ENCODE measurements around the gene YPEL2. TPM values are rescaled to one million over a fixed set of nuclear protein-coding genes. Genes with fewer than 3 reads are reported as not detected.

The YPEL2 gene
- total RNA-seq, 1 donor from 2014 or later: 6.4 TPM

DNA sequence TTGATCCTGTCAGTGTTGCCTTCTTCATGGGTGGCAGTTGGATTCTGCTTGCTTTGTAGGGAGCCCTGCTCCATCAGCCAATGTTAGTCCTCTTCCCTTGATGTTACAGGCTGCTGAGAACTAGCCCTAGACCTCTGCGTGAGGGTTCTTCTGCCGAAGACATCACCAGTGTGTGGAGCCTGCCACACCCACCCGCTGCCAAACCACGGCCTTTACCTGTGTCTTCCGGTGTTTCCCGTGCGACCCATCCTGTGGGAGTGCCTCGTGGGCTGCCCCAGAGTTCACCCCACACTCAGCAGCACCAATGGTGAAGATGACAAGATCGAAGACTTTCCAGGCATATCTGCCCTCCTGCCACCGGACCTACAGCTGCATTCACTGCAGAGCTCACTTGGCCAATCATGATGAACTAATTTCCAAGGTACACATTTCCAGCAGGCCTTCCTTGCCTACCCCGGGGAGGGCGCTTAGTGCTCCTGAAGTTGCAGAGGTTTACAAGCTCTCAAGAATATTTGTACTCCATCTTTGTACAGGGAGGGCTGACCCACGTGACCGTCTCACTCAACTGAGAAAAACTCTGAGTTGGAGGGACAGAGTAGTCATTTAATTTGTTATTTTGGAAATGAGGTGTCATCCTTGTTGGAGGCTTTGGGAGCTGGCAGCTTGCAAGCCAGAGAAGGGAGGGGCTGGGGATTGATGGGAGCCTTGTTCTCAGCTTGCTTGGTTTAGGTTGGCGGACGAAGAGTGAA, 21.8 kb downstream of the YPEL2 start:
- H3K4me3 ChIP-seq (ENCODE audit: low read depth, low read length): no peak overlapping the region
- DNase-seq (ENCODE audit: low read depth): no peak
- TF ChIP-seq CTCF (conservative IDR thresholded peaks at IDR 0.05; ENCODE audit: low read depth, low read length): no peak

- no peak overlapping the region for H3K4me3 ChIP-seq (ENCODE audit: low read depth, low read length)
- TF ChIP-seq CTCF (conservative IDR thresholded peaks at IDR 0.05; ENCODE audit: low read depth, low read length): no peak
Measured at GRCh38 chr17:59353936-59354755, 22.7 kb downstream of the YPEL2 start.

GRCh38 chr17:59355030-59355701, 23.7 kb downstream of the YPEL2 start:
- DNase-seq (ENCODE audit: low read depth): no peak
- no peak for TF ChIP-seq CTCF (conservative IDR thresholded peaks at IDR 0.05; ENCODE audit: low read depth, low read length)
- H3K4me3 ChIP-seq (ENCODE audit: low read depth, low read length): no peak overlapping the region

More at GRCh38 chr17:59353936-59354755, 22.7 kb downstream of the YPEL2 start:
- no peak for DNase-seq (ENCODE audit: low read depth)

GRCh38 chr17:59355702-59356325, 24.4 kb downstream of the YPEL2 start:
- TF ChIP-seq CTCF (conservative IDR thresholded peaks at IDR 0.05; ENCODE audit: low read depth, low read length): no peak
- no peak for DNase-seq (ENCODE audit: low read depth)
- no peak overlapping the region for H3K4me3 ChIP-seq (ENCODE audit: low read depth, low read length)

- no peak for DNase-seq (ENCODE audit: low read depth)
- TF ChIP-seq CTCF (conservative IDR thresholded peaks at IDR 0.05; ENCODE audit: low read depth, low read length): no peak
- no peak overlapping the region for H3K4me3 ChIP-seq (ENCODE audit: low read depth, low read length)
Measured at GRCh38 chr17:59356543-59357218, 25.2 kb downstream of the YPEL2 start.

GRCh38 chr17:59357219-59357697, 25.8 kb downstream of the YPEL2 start:
- H3K4me3 ChIP-seq (ENCODE audit: low read depth, low read length): no peak overlapping the region
- no peak for DNase-seq (ENCODE audit: low read depth)
- TF ChIP-seq CTCF (conservative IDR thresholded peaks at IDR 0.05; ENCODE audit: low read depth, low read length): no peak

Measured in epithelial cell of proximal tubule (primary cell).